Keratinocyte (primary cell): ENCODE results near the gene OR2L13. TPM values are rescaled to one million over a fixed set of nuclear protein-coding genes. Genes with fewer than 3 reads are reported as not detected.

Experiments
- DNase-seq: peaks from one replicate; pipeline ENCODE4 v3.0.0-alpha.2; 2011; ENCODE audit warnings: low read depth, missing footprints, low spot score
- FAIRE-seq: peaks from 2 replicates; lab custom pipeline; 2011; peaks lifted over from hg19 to GRCh38; lab: Jason Lieb, UNC
- H2AFZ ChIP-seq: 2 replicates; pipeline ENCODE4 v1.6.0; 2012; ENCODE audit warnings: low read length, control low read depth, inconsistent platforms; ENCODE audit not compliant: control insufficient read depth
- H3K27ac ChIP-seq: 2 replicates; pipeline ENCODE4 v1.5.1; 2011; ENCODE audit warnings: low read length; ENCODE audit not compliant: control insufficient read depth, insufficient read depth
- H3K27me3 ChIP-seq: 3 replicates; pipeline ENCODE4 v1.6.0; 2011; ENCODE audit warnings: low read length; ENCODE audit not compliant: control insufficient read depth, insufficient read depth; ENCODE audit errors: extremely low read depth
- H3K36me3 ChIP-seq, 2 experiments: 2 replicates in 1 of 2; 3 replicates in 1 of 2; pipeline ENCODE4 v1.5.1; 2011; ENCODE audit warnings: low read length in 2 of 2, mild to moderate bottlenecking in 1 of 2; ENCODE audit not compliant: control insufficient read depth in 2 of 2, insufficient read depth in 2 of 2; ENCODE audit errors: extremely low read depth in 1 of 2
- H3K4me1 ChIP-seq: 3 replicates; pipeline ENCODE4 v1.5.1; 2011; ENCODE audit warnings: low read length; ENCODE audit not compliant: control insufficient read depth, insufficient read depth; ENCODE audit errors: extremely low read depth
- H3K4me2 ChIP-seq: 3 replicates; pipeline ENCODE4 v1.6.0; 2011; ENCODE audit warnings: low read depth, low read length; ENCODE audit not compliant: control insufficient read depth, insufficient read depth; ENCODE audit errors: extremely low read depth
- H3K4me3 ChIP-seq, 3 experiments: fragments of 200-600 bp in 1 of 3; sonication (generic) in 1 of 3; 2 replicates in 2 of 3; 3 replicates in 1 of 3; pipeline ENCODE4 v1.5.1; 2011 to 2016; ENCODE audit warnings: low read length in 3 of 3, mild to moderate bottlenecking in 3 of 3, control low read depth in 2 of 3, inconsistent platforms in 1 of 3, low read depth in 1 of 3, mixed read lengths in 1 of 3, mixed run types in 1 of 3, moderate library complexity in 1 of 3; ENCODE audit not compliant: control insufficient read depth in 2 of 3, insufficient read depth in 2 of 3; ENCODE audit errors: extremely low read depth in 1 of 3
- H3K79me2 ChIP-seq: 2 replicates; pipeline ENCODE4 v1.6.0; 2012; ENCODE audit warnings: low read length; ENCODE audit not compliant: control insufficient read depth, insufficient read depth
- H3K9ac ChIP-seq: 3 replicates; pipeline ENCODE4 v1.6.0; 2011; ENCODE audit warnings: low read length; ENCODE audit not compliant: control insufficient read depth, insufficient read depth; ENCODE audit errors: extremely low read depth
- H3K9me1 ChIP-seq: 3 replicates; pipeline ENCODE4 v1.6.0; 2011; ENCODE audit warnings: low read length; ENCODE audit not compliant: control insufficient read depth, insufficient read depth; ENCODE audit errors: extremely low read depth
- H3K9me3 ChIP-seq: 2 replicates; pipeline ENCODE4 v1.5.1; 2012; ENCODE audit warnings: low read depth, low read length; ENCODE audit not compliant: control insufficient read depth
- H4K20me1 ChIP-seq: 3 replicates; pipeline ENCODE4 v1.6.0; 2011; ENCODE audit warnings: low read length; ENCODE audit not compliant: control insufficient read depth, insufficient read depth; ENCODE audit errors: extremely low read depth
- CTCF ChIP-seq, 3 experiments: IDR thresholded peaks in 1 of 3; conservative IDR thresholded peaks in 1 of 3; optimal IDR thresholded peaks in 1 of 3; 2 replicates in 2 of 3; 3 replicates in 1 of 3; pipeline versions ENCODE3 to v1.5.1; 2011; ENCODE audit warnings: low read length in 3 of 3, mild to moderate bottlenecking in 3 of 3, moderate library complexity in 2 of 3, control low read depth in 1 of 3, inconsistent platforms in 1 of 3; ENCODE audit not compliant: insufficient read depth in 2 of 3; ENCODE audit errors: extremely low read depth in 1 of 3
- EZH2 ChIP-seq: IDR thresholded peaks from one replicate; pipeline ENCODE4 v1.6.1; 2012; ENCODE audit warnings: inconsistent platforms, mild to moderate bottlenecking, low read length, moderate library complexity
- dilution Hi-C: fragments of 300-500 bp; cut with MboI; formaldehyde crosslinking; loops from one replicate; pipeline ENCODE4 v1.7.0; 2020; ENCODE audit warnings: low sequenced_read_pairs; ENCODE audit not compliant: extremely low pct_ligation_motif_present
- polyA plus RNA-seq, 5 experiments: library from polyadenylated mRNA; depleted of rRNA in 3 of 5; stranded (reverse) in 3 of 5; stranded (forward) in 1 of 5; unstranded in 1 of 5; fragments of >200 nt; gene quantifications; 1 replicate in 1 of 5; 2 replicates in 3 of 5; 3 replicates in 1 of 5; pipeline versions ENCODE4 v1.2.1 to v1.2.3, GENCODE V29; 2011 to 2012; ENCODE audit warnings: missing spikeins in 2 of 5, low read depth in 1 of 5, low replicate concordance in 1 of 5

OR2L13 gene
- polyA plus RNA-seq, 1 donor (not counting 4 experiments of a cell fraction or from before 2014, with no cell fraction given) = not detected

GRCh38 chr1:248054671-248055070, 40.3 kb upstream of the OR2L13 start:
- H3K9ac ChIP-seq = no peak overlapping the region
- FAIRE-seq = no peak
- H4K20me1 ChIP-seq = no peaks in the 10 kb centered on the region
- dilution Hi-C loops = no loop called here
- H3K9me3 ChIP-seq = no peaks in the 10 kb centered on the region
- no peaks in the 10 kb centered on the region for H3K79me2 ChIP-seq
- H3K4me1 ChIP-seq = no peaks in the 10 kb centered on the region
- H3K4me2 ChIP-seq = no peak overlapping the region
- no peak overlapping the region for H3K4me3 ChIP-seq
- H3K27me3 ChIP-seq = no peaks in the 10 kb centered on the region
- no peak for DNase-seq
- H3K36me3 ChIP-seq = no peaks in the 10 kb centered on the region
- H3K9me1 ChIP-seq = no peaks in the 10 kb centered on the region
- no peak for TF ChIP-seq CTCF (optimal IDR thresholded peaks at IDR 0.05 in 1 of 3, IDR thresholded peaks at IDR 0.05 in 1 of 3, conservative IDR thresholded peaks at IDR 0.05 in 1 of 3; ENCODE audit: extremely low read depth in 1 of 3, insufficient read depth in 2 of 3, low read length in 3 of 3)
- no peak for TF ChIP-seq EZH2
- no peak overlapping the region for H2AFZ ChIP-seq
- no peak overlapping the region for H3K27ac ChIP-seq

- no peak overlapping the region for H3K4me2 ChIP-seq
- no peaks in the 10 kb centered on the region for H4K20me1 ChIP-seq
- no peaks in the 10 kb centered on the region for H3K9me3 ChIP-seq
- DNase-seq (no peak), FAIRE-seq (no peak)
- no peak overlapping the region for H3K9ac ChIP-seq
- TF ChIP-seq EZH2 (no peak), CTCF (optimal IDR thresholded peaks at IDR 0.05 in 1 of 3, IDR thresholded peaks at IDR 0.05 in 1 of 3, conservative IDR thresholded peaks at IDR 0.05 in 1 of 3; ENCODE audit: extremely low read depth in 1 of 3, insufficient read depth in 2 of 3, low read length in 3 of 3) (no peak)
- H2AFZ ChIP-seq = no peak overlapping the region
- H3K27me3 ChIP-seq = no peaks in the 10 kb centered on the region
- no peaks in the 10 kb centered on the region for H3K9me1 ChIP-seq
- H3K79me2 ChIP-seq = no peaks in the 10 kb centered on the region
- H3K4me1 ChIP-seq = no peaks in the 10 kb centered on the region
- H3K36me3 ChIP-seq = no peaks in the 10 kb centered on the region
- dilution Hi-C loops = no loop called here
- H3K4me3 ChIP-seq = no peak overlapping the region
- no peak overlapping the region for H3K27ac ChIP-seq
Observed at GRCh38 chr1:248055261-248055660, 39.7 kb upstream of the OR2L13 start.
